Mucosa of descending colon (tissue), 3 donors: ENCODE measurements around the gene ISOC2. TPM values are rescaled to one million over a fixed set of nuclear protein-coding genes. Genes with fewer than 3 reads are reported as not detected.

Experiments
- ATAC-seq: fragments of 200-7000 bp; cut with Tn5 transposase; one replicate; pipeline ENCODE4 v1.9.1; 2020; ENCODE audit warnings: mild to moderate bottlenecking, moderate library complexity
- DNase-seq, 3 donors: peaks; one replicate each; pipeline ENCODE4 v3.0.0-alpha.2; 2020
- H3K36me3 ChIP-seq: fragments of 200-600 bp; one replicate; pipeline ENCODE4 v1.8.0; 2021; ENCODE audit warnings: low read depth, mild to moderate bottlenecking
- H3K4me1 ChIP-seq: fragments of 200-600 bp; one replicate; pipeline ENCODE4 v1.8.0; 2021; ENCODE audit warnings: low read depth, mild to moderate bottlenecking
- H3K4me3 ChIP-seq: fragments of 200-600 bp; one replicate; pipeline ENCODE4 v1.8.0; 2021; ENCODE audit warnings: mild to moderate bottlenecking
- H3K9me3 ChIP-seq: fragments of 200-600 bp; one replicate; pipeline ENCODE4 v1.8.0; 2021; ENCODE audit warnings: mild to moderate bottlenecking
- intact Hi-C, 2 donors: fragments of 100-400 bp; cut with DNase I in 1 of 2; cut with micrococcal nuclease in 1 of 2; formaldehyde crosslinking; loops; one replicate each; pipeline versions ENCODE4 v1.11.0 to v1.11.1; 2022; cut with DNase I, micrococcal nuclease
- total RNA-seq, 3 donors: library from RNA; stranded (reverse); fragmentation: NEBNext Ultra II Directional in 2 of 3; extraction: Animal tissue kit (Norgen Biotek cat#: 25700) in 2 of 3; gene quantifications; one replicate each; pipeline versions ENCODE4 v1.2.1 to v1.2.4, GENCODE V29; 2021 to 2023
- TF ChIP-seq, protein P1 (sequence below): fragments of 200-600 bp; IDR thresholded peaks from one replicate; pipeline ENCODE4 v1.8.0; 2022; ENCODE audit warnings: antibody characterized with exemption, mild to moderate bottlenecking
- donor health status: DM: no; HTN: no; CAD: no; lungs with moderate emphysema.
- donor health status: DM: no; HTN: no; CAD: no.
- donor health status: DM: no; HTN: yes; CAD: no.

ISOC2 gene
- total RNA-seq, 3 donors from 2014 or later: 65.8 to 88.4 (median 86.9) TPM

DNA sequence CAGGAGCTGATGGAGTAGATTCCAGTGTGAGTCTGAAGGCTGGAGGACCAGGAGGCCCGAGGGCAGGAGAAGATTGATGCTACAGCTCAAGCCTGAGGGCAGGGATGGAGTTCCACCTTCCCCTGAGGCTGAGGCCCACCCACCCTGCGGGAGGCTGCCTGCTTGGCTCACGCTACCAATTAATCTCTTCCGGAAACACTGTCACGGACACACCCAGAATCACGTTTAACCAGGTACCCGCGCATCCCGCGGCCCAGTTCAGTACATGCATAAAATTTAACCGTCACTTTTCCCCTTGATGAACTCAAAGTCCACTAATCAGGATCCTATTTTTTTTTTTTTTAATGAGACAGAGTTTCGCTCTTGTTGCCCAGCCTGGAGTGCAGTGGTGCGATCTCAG, 9.8 kb upstream of the ISOC2 start:
- H3K4me3 ChIP-seq: no peak overlapping the region
- intact Hi-C loops: no loop called here
- no peaks in the 10 kb centered on the region for H3K9me3 ChIP-seq
- DNase-seq: no peak
- ATAC-seq: no peak
- TF ChIP-seq, protein P1, sequence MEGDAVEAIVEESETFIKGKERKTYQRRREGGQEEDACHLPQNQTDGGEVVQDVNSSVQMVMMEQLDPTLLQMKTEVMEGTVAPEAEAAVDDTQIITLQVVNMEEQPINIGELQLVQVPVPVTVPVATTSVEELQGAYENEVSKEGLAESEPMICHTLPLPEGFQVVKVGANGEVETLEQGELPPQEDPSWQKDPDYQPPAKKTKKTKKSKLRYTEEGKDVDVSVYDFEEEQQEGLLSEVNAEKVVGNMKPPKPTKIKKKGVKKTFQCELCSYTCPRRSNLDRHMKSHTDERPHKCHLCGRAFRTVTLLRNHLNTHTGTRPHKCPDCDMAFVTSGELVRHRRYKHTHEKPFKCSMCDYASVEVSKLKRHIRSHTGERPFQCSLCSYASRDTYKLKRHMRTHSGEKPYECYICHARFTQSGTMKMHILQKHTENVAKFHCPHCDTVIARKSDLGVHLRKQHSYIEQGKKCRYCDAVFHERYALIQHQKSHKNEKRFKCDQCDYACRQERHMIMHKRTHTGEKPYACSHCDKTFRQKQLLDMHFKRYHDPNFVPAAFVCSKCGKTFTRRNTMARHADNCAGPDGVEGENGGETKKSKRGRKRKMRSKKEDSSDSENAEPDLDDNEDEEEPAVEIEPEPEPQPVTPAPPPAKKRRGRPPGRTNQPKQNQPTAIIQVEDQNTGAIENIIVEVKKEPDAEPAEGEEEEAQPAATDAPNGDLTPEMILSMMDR: no peak
- peaks cover 11% of the 10 kb centered on the region for H3K4me1 ChIP-seq
- H3K36me3 ChIP-seq: no peaks in the 10 kb centered on the region

DNA sequence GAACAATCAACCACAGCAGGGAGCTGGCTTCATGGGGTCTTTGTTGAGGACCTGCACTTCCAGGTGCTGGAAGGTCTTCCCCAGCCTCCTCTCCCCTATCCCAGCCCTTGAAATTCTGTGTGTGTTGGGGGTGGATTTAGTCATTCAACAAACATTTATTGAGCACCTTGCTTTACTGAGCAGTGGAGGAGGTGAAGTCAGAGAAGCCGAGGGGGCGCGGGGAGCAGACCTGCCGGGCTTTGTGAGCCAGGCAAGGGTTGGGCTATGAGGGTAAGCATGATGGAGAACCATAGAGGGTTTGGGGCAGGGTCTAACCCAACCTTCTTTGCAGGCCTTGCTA, 6.6 kb upstream of the ISOC2 start:
- Histone ChIP-seq H3K36me3 (no peaks in the 10 kb centered on the region), H3K9me3 (no peaks in the 10 kb centered on the region), H3K4me1 (peaks cover 6% of the 10 kb centered on the region), H3K4me3 (no peak overlapping the region)
- DNase-seq (no peak), ATAC-seq (no peak)
- intact Hi-C loops: loop anchor here in 1 of 2 donors (2.0 kb wide), 1 partner anchor 37 kb away; no protein-coding TSS in a partner anchor
- TF ChIP-seq, protein P1: no peak

DNA sequence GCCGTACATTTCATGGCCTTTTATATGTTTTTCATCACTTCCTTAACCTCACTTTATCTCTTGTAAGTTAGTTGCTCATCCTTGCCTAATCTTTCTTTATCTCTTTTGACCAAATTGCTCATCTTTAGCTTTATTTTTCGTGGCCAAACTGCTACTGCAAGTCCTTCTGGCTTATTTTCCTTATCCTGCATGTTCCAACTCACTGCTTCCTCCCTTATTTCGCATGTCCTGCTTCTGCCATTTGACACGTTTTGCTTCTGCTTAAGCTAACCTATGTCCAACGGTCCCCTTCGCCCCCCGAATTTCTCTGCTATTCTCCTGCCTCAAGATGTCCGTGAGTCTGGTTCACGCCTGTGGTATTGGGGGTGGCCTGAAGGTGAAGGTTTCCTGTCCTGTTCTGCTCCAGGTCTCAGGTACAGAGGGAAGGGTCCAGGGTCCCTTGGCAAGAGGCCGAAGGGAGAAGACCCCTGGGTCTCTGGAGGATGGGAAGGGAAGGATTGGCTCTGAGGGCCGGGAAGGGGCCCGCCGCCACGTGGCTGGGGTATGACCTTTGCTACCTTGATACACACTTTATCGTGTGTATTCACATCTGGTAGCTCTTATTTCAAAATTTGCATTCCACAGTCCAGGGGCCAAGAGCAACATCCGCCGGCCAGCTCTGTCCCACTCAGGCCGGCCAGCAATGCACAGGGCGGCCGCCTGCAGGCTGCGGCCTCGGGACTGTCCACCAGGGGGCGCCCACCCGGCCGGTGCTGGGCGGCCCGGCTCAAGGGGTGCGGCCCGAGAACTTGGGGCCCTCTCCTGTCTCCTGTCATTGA, 6.0 kb upstream of the ISOC2 start:
- Histone ChIP-seq H3K4me1 (peaks cover 6% of the 10 kb centered on the region), H3K9me3 (no peaks in the 10 kb centered on the region), H3K4me3 (no peak overlapping the region), H3K36me3 (no peaks in the 10 kb centered on the region)
- intact Hi-C loops: loop anchor here in 1 of 2 donors (2.0 kb wide), 1 partner anchor 37 kb away; no protein-coding TSS in a partner anchor
- DNase-seq (peak; percentile 67 to 83 (median 76)), ATAC-seq (peak; percentile 91)
- TF ChIP-seq, protein P1: peak; percentile 97

DNA sequence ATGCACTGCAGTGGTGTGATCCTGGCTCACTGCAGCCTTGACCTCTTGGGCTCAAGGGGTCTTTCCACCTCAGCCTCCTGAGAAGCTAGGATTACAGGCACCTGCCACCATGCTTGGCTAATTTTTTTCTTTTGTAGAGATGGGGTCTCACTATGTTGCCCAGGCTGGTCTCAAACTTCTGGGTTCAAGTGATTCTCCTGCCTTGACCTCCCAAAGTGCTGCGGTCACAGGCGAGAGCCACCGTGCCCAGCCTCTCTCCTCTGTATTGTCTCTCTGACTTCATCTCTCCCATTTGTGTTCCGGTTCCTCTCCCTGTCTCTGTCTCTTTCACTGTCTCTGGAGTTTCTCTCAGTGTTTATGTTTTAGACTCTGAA, 4.8 kb upstream of the ISOC2 start:
- ATAC-seq (no peak), DNase-seq (no peak)
- Histone ChIP-seq H3K4me1 (peaks cover 6% of the 10 kb centered on the region), H3K9me3 (no peaks in the 10 kb centered on the region), H3K36me3 (peaks cover 4% of the 10 kb centered on the region), H3K4me3 (no peak overlapping the region)
- TF ChIP-seq, protein P1: no peak
- intact Hi-C loops: no loop called here

DNA sequence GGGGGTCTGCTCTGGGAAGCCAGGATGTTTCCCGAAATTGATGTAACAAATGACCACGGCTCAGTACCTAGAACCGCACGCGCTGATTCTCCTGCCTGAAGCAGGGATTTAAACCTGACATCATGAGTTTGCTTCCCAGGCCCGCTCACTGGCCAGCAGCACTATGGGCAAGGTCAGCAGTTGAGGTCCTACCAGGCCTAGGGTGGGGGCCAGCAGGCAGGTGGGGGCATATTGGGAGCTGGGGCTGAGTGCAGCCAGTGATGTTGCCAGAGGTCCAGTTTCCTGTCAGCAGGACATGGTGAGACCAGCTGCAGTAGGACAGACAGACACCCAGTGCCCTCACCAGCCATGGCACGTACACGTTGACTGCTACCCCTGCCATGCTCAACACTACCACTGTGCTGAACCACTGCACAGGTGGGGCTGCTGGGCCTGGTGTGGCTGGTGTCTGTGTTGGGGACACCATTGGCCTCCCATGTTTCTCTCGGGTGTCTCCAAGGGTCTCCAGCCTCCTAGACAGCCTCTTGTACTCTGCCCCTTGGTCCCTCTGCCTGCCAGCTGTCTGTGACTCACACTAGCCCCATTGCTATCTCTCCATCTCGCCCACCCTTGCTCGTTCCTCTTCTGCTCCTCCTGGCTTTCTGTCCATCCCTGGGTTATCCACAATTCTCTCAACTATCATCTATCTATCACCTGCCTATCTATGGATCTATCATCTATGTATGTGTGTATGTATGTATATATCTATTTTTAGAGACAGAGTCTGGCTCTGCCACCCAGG, 4.2 kb upstream of the ISOC2 start:
- peaks cover 6% of the 10 kb centered on the region for H3K4me1 ChIP-seq
- no peak overlapping the region for H3K4me3 ChIP-seq
- TF ChIP-seq, protein P1: no peak
- no peaks in the 10 kb centered on the region for H3K9me3 ChIP-seq
- intact Hi-C loops: no loop called here
- no peak for ATAC-seq
- DNase-seq: no peak
- peaks cover 4% of the 10 kb centered on the region for H3K36me3 ChIP-seq
